ENCODE results near the gene DYNLT5. TPM values are rescaled to one million over a fixed set of nuclear protein-coding genes. Genes with fewer than 3 reads are reported as not detected.
"Not testable (repeated sequence)": the region's sequence is repeated elsewhere in the genome, so short reads cannot be mapped to it uniquely, and the experiment has no call there.

Gene DYNLT5
- total RNA-seq, 3 donors from 2014 or later (not counting 1 experiment from before 2014, with no cell fraction given): 0.35 TPM; not detected in 2

DNA sequence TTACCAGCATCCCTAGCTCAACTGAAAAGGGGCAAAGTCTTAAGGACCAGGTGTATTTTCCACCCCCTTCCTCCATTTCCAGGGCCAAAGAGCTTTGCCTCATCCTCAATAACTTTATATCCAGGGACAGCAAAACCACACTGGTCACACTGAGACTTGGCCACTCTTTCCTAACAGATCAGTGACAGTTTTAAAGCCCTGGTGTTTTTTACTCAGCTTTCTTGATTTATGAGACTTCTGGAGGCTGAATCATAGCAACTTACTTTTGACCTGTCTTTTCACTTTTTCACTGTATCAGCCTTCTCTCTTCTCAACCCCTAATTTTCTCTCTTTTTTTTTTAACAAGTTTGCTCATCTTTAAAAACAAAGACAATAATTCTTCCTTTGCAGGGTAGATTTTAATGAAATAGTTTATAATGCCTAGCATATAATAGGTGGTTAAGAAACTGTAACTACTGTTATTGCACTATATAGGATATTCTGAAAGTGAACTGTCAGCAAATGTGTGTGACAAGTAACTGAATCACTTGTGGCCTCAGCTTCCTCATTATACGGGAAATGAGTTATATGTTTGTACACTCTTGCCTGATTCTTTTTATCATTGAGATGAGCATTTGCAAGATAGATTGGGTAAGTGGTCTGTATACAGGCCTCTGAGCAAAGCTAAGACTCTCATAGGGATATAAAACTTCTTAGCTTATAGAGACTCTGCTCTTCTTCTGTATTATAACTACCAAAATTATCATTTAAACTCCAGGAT lies 19.7 kb upstream of the DYNLT5 start:
- WGBS (ENCODE audit: insufficient coverage): 17% methylated on average over 1 of the region's 1 CpG
- ATAC-seq: peak in 2 of 3 donors; percentile 32 to 68

GRCh38 chr1:66733348-66734017 lies 18.8 kb upstream of the DYNLT5 start:
- TF ChIP-seq CTCF (IDR thresholded peaks at IDR 0.05): no peak
- Mint-ChIP-seq H3K27me3 (ENCODE audit: low read depth in 2 of 2) (peaks cover 8 to 9% of the 10 kb centered on the region in 2 donors), H3K36me3 (no peaks in the 10 kb centered on the region), H3K4me3 (no peak overlapping the region), H3K4me1 (peaks cover 5 to 9% of the 10 kb centered on the region in 2 donors), H3K27ac (no peak overlapping the region), H3K9me3 (no peaks in the 10 kb centered on the region)
- ATAC-seq (no peak), DNase-seq (no peak)
- Histone ChIP-seq H3K27me3 (ENCODE audit: control insufficient read depth, insufficient read depth, low read length) (no peaks in the 10 kb centered on the region), H3K27ac (ENCODE audit: low read length) (no peak overlapping the region), H3K9me3 (ENCODE audit: control insufficient read depth, insufficient read depth, low read length) (no peaks in the 10 kb centered on the region), H3K4me1 (ENCODE audit: control insufficient read depth, insufficient read depth, low read length) (no peaks in the 10 kb centered on the region), H3K4me3 (ENCODE audit: low read length) (no peak overlapping the region), H3K36me3 (ENCODE audit: control insufficient read depth, insufficient read depth, low read length) (no peaks in the 10 kb centered on the region)
- intact Hi-C loops (cut with micrococcal nuclease): no loop called here
- WGBS (ENCODE audit: insufficient coverage): 20% methylated on average over 3 of the region's 7 CpGs

More for the DNA sequence above, 19.7 kb upstream of the DYNLT5 start:
- H3K36me3 ChIP-seq (ENCODE audit: control insufficient read depth, insufficient read depth, low read length): no peaks in the 10 kb centered on the region
- H3K4me1 Mint-ChIP-seq: peaks cover 5 to 9% of the 10 kb centered on the region in 2 donors
- H3K27me3 Mint-ChIP-seq (ENCODE audit: low read depth in 2 of 2): peaks cover 8 to 9% of the 10 kb centered on the region in 2 donors
- no peak overlapping the region for H3K4me3 Mint-ChIP-seq
- DNase-seq: no peak
- intact Hi-C loops (cut with micrococcal nuclease): no loop called here
- H3K27ac ChIP-seq (ENCODE audit: low read length): no peak overlapping the region
- no peaks in the 10 kb centered on the region for H3K9me3 ChIP-seq (ENCODE audit: control insufficient read depth, insufficient read depth, low read length)
- H3K27ac Mint-ChIP-seq: peak overlapping the region in 1 of 2 donors; percentile 27
- no peaks in the 10 kb centered on the region for H3K36me3 Mint-ChIP-seq
- no peak for TF ChIP-seq CTCF (IDR thresholded peaks at IDR 0.05)
- no peaks in the 10 kb centered on the region for H3K4me1 ChIP-seq (ENCODE audit: control insufficient read depth, insufficient read depth, low read length)
- no peak overlapping the region for H3K4me3 ChIP-seq (ENCODE audit: low read length)
- H3K27me3 ChIP-seq (ENCODE audit: control insufficient read depth, insufficient read depth, low read length): no peaks in the 10 kb centered on the region
- H3K9me3 Mint-ChIP-seq: no peaks in the 10 kb centered on the region

DNA sequence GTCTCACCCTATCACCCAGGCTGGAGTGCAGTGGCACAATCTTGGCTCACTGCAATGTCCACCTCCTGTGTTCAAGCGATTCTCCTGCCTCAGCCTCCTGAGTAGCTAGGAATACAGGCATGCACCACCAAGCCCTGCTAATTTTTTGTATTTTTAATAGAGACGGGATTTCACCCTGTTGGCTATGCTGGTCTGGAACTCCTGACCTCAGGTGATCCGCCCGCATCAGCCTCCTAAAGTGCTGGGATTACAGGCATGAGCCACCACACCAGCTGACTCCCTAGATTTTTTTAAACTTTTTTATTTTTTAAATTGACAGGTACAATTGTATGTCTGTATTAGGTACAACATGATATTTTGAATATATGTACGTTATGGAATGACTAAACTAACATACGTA lies 17.7 kb upstream of the DYNLT5 start:
- H3K4me1 ChIP-seq (ENCODE audit: control insufficient read depth, insufficient read depth, low read length); H3K27me3 Mint-ChIP-seq (ENCODE audit: low read depth in 2 of 2); H3K9me3 Mint-ChIP-seq; H3K27ac Mint-ChIP-seq; intact Hi-C loops (cut with micrococcal nuclease); H3K4me3 Mint-ChIP-seq; H3K27me3 ChIP-seq (ENCODE audit: control insufficient read depth, insufficient read depth, low read length); H3K27ac ChIP-seq (ENCODE audit: low read length); H3K36me3 Mint-ChIP-seq; H3K4me3 ChIP-seq (ENCODE audit: low read length); ATAC-seq; H3K4me1 Mint-ChIP-seq; DNase-seq; H3K36me3 ChIP-seq (ENCODE audit: control insufficient read depth, insufficient read depth, low read length); H3K9me3 ChIP-seq (ENCODE audit: control insufficient read depth, insufficient read depth, low read length): not testable (repeated sequence)
- 92% methylated on average over 4 of the region's 6 CpGs for WGBS (ENCODE audit: insufficient coverage)

GRCh38 chr1:66737836-66738235 lies 14.4 kb upstream of the DYNLT5 start:
- WGBS (ENCODE audit: insufficient coverage): no CpG with 5 or more reads among the region's 2 CpGs

More at GRCh38 chr1:66737836-66738235, 14.4 kb upstream of the DYNLT5 start:
- H3K4me3 ChIP-seq (ENCODE audit: low read length): no peak overlapping the region
- no peaks in the 10 kb centered on the region for H3K9me3 ChIP-seq (ENCODE audit: control insufficient read depth, insufficient read depth, low read length)
- H3K9me3 Mint-ChIP-seq: no peaks in the 10 kb centered on the region
- no peak overlapping the region for H3K27ac ChIP-seq (ENCODE audit: low read length)
- peaks cover 5 to 7% of the 10 kb centered on the region in 2 donors for H3K4me1 Mint-ChIP-seq
- H3K36me3 ChIP-seq (ENCODE audit: control insufficient read depth, insufficient read depth, low read length): no peaks in the 10 kb centered on the region
- no peak overlapping the region for H3K4me3 Mint-ChIP-seq
- no peak overlapping the region for H3K27ac Mint-ChIP-seq
- H3K27me3 ChIP-seq (ENCODE audit: control insufficient read depth, insufficient read depth, low read length): no peaks in the 10 kb centered on the region
- TF ChIP-seq CTCF (IDR thresholded peaks at IDR 0.05): no peak
- no peak for ATAC-seq
- no peaks in the 10 kb centered on the region for H3K36me3 Mint-ChIP-seq
- no peaks in the 10 kb centered on the region for H3K4me1 ChIP-seq (ENCODE audit: control insufficient read depth, insufficient read depth, low read length)
- intact Hi-C loops (cut with micrococcal nuclease): no loop called here
- DNase-seq: no peak
- peaks cover 0 to 1% of the 10 kb centered on the region in 2 donors for H3K27me3 Mint-ChIP-seq (ENCODE audit: low read depth in 2 of 2)
